GM12801 (cell line): ENCODE measurements around the gene FAM241A.

Source experiments
- CTCF ChIP-seq: IDR thresholded peaks from one replicate; pipeline ENCODE4 v1.5.1; 2011; ENCODE audit warnings: control low read depth; ENCODE audit not compliant: insufficient read length; ENCODE audit errors: extremely low read depth

Gene FAM241A

GRCh38 chr4:112168719-112169500, 23.7 kb downstream of the FAM241A start:
- TF ChIP-seq CTCF = no peak

- TF ChIP-seq CTCF = no peak
These were observed 25.3 kb downstream of the FAM241A start for GRCh38 chr4:112170451-112170993.

GRCh38 chr4:112172180-112172579, 26.9 kb downstream of the FAM241A start:
- TF ChIP-seq CTCF = no peak

- no peak for TF ChIP-seq CTCF
These were observed 28.6 kb downstream of the FAM241A start for GRCh38 chr4:112173593-112174558.

GRCh38 chr4:112175840-112176239, 30.6 kb downstream of the FAM241A start:
- no peak for TF ChIP-seq CTCF

GRCh38 chr4:112176596-112176995, 31.3 kb downstream of the FAM241A start:
- TF ChIP-seq CTCF = no peak

- no peak for TF ChIP-seq CTCF
These were observed 36.2 kb downstream of the FAM241A start for GRCh38 chr4:112181358-112182000.
